NCI-H2171 (cell line): ENCODE measurements around the gene IFT27.

Source experiments
- DNase-seq: peaks from one replicate; lab custom pipeline; 2025; lab: John Stamatoyannopoulos, UW

The IFT27 gene

DNA sequence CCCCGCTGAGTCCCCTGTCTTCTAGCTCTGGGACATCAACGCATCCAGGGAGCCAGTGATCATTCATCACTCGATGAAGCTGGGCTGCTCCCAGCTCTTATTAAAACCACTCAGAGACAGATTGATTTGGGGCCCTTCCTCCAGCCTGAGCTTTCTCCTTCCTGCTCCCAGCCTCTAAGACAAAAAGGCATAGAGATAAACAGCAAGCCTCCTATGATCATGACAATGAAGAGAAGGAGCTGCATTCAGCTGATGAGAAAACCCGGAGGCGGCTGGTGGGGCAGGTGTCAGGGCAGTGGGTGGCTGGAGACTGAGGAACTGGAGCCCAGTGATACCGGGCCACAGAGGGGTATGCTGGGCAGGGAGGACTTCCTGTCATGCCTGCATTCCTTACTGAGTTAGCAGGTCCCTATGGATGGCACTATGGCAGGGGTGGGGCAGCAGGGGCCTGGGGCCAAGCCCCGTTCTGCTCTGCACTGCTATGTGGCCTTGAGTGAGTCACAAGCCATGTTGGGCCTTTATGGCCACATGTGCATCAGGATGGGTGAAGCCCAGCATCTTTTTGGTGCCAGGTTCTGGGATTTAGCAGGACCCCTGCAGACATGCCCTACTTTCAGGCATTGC, 20.7 kb upstream of the IFT27 start:
- DNase-seq, result no peak

DNA sequence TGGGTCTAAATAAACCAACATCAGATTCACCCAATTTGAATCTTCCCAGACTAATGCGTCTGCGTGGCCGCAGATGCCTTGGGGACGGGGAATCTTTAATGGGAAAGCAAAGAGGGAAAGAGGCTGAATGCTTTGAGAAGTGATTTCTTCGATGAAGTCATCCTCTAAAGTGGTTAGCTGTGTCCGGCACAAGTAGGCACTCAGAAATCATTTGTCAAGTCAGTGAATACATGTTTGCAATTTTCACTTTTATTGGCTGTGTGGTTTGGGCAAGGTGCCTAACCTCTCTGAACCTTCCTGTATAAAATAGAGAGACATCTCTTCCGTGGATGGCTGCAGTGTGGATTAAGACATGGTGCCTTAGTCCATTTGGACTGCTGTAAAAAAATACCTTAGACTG, 19.7 kb upstream of the IFT27 start:
- DNase-seq, result no peak

DNA sequence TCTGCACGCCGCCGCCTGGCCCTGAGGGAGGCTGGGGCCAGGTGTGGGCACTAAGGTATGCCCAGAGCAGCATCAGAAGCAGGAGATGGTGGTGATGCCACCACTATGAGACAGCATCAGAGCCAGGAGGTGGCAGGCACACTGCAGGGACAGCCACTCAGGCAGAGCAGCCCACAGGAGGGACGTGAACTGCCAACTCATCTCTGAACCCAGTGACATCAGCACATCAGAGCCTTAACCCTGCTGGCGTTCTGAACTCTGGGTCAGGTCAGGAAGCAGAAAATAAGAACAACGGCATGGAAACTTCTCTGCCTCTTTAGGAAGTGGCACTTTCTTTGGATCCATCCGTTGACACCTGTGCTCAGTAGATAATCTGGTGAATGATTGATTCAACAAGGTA, 14.7 kb upstream of the IFT27 start:
- no peak for DNase-seq

DNA sequence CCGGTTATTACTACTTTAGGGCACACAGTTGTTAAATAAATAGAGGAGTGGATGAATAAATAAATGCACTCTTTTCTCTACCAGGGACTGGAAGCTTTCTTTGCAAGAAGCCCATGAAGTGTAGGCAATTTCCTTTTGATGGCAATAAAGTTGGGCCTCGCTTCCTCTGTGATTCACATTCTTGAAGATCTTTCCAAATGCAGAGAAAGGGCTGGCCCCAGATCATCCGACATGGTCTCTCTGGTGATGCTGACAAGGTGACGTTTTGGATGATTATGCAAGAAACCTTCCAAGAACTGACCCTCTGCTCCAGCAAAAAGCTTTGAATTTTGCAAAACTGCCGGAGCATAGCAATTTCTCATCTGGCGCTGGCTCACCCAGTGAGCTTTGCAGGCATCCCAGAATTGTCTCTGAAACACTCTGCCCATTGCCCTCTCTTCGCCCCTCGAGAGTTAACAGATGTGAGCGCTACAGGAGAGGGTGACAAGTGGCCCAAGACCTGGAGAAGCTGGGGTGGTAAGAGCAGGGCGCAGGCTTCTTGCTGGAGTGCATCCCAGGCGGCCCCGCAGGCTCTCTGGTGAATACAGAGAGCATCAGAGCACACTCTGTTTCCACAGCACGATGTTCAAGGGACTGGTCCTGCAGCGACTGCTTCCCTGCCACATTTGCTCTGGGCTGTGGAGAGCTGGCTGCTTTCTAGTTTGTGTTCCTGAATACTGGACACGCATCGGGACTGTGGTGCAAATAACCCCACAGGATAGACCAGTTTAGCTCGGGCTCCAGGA, 11.5 kb upstream of the IFT27 start:
- DNase-seq, result no peak

DNA sequence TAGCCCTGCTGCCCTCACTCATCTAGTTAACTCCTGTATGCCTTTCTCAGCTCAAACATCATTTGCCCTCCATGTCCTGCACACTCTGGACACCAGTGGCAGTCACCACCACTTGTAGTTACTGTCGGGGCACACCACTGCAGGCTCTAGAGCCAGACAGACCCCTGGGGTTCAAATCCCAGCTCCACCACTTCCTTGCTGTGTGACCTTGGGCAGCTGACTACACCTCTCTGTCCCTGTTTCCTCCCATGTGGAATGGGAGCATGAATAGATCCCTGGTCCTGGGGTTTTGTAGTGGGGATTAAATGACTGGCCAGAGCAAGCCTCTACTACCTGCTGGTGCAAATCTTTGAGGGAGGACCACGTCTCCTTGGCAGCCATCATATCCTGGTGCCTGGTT, 7.8 kb upstream of the IFT27 start:
- DNase-seq, result no peak

DNA sequence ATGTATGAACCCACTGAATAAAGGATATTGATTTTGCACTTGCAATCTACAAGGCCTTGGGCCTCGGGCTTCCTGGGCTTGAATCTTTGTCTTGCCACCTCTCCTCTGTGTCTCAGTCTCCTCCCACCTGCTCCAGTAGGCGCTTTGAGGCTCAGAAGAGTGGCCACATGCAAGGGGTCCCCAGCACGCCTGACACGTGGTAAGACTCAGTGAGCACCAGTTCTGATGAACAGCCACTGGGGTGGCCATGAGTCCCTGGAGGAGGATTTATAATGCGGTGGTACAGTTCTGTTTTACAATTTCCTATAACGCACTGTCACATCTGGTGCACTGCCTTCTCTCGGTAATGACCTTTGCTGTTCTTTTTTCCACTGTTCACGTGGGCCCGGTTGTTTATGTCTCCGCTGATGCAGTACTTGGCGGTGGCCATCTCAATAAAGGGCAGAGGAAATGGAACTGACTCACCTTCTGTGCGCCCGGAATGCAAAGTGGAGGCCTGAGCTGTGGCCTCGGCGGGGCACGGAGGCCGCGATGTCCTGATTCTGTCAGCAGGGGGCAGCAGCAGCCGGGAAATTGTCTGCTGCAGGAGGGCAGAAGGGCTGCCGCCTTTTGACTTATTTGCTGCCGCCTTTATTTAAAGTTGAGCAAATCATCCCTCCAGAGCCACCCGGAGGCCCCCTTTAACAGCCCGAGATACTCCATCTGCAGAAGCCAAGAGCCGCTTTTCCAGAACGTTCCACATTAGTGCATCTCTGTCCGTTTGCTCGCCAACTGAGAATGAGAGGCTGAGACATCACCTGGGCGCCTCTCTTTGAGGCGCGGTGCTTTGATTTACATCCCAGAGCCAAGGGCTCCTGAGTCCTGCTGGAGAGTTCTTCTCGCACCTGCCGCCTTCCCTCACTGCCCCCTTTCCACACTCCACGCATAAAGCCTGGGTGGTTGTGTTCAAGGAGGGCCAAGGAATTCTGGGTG, 6.0 kb upstream of the IFT27 start:
- DNase-seq, result peak; percentile 56

DNA sequence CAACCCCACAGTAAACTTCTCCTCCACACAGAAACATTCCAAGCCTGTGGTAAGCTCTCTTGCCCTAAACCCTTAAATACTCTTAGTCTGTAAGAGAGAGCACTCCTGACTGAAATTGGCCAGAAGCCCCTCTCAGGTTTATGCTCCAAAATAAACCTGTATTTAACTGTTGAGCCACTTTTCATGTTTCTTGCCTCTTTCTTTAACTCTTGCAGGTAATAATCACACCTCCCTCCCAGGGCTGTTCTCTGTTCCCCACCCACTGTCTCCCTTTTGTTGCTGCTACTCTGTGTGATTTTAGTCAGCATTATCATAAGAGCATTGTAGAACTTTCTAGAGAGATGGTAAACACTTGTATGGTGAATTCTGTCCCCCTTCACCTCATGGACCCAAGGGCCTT, 2.1 kb upstream of the IFT27 start:
- DNase-seq, result no peak

DNA sequence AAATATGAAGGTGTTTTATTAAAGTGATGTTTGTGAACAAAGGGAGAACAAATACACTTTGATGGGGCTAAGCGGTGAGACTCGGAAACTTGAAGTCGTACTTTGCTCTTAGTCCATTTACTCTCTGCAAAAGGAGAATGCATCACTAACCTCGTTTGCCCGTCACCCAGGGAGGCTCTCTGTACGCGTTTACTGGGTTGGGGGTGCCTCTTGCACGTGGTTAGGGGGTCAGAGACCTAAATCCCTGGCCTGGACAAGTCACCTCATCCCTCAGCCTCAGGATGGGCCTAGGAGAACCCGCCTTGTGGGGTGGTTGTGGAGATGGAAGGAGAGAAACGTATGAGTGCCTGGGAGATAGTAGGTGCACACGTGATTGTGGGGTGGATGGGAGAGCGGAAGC, 803 bp upstream of the IFT27 start:
- no peak for DNase-seq

DNA sequence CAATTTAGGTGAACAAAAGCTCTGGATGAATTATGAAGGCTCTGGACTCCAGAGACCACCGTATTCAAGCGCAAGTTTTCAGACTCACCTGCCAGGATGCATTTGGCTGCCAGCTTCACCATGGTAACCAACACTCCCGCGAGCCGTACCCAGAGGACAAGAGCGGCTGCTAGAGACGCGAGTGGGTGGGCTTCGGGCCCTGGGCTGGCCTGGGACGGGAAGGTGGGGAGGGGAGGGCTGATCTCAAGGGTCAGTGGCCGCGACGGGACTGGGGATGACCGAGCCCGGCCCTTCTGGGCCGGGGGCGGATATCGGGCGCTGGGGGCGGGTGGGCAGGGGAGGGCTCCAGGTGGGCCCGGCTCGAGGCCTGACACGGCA, 344 bp downstream of the IFT27 start:
- DNase-seq, result peak; percentile 10

DNA sequence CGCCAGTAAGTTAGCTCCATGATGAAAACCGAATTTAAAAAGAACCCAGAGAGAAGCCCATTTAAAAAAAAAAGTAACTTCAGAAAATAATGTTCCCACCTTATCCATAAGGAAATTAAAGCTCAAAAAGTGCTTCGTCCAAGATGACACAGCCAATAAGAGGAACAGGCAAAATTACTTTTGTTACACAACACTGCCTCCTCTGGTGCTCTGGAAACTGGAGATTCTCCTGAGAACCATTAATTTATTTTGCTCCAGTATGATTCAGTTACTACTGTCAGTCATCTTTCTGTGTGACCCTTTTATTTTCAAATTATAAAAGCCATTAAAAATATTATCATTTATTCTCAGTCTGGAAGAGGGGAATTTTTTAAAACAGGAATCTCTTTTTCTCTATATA, 2.0 kb downstream of the IFT27 start:
- no peak for DNase-seq

DNA sequence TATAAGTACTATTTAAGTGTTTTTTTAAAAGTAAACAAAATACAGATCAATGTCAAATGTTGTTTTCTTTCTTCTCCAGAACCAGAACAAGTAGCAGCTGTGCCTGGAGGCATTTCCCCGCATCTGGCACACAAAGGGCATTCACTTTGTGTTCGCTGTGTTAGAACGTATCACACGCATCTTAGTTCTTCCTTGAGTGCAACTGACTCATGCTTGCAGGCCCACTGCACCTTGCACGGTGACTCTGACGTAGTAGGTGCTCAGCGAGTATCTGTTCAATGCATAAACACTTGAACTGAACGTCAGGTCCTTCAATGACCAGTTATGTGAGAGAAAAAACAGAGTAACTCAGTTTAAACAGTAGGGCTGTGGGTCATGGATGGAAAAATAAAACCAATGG, 3.5 kb downstream of the IFT27 start:
- no peak for DNase-seq

DNA sequence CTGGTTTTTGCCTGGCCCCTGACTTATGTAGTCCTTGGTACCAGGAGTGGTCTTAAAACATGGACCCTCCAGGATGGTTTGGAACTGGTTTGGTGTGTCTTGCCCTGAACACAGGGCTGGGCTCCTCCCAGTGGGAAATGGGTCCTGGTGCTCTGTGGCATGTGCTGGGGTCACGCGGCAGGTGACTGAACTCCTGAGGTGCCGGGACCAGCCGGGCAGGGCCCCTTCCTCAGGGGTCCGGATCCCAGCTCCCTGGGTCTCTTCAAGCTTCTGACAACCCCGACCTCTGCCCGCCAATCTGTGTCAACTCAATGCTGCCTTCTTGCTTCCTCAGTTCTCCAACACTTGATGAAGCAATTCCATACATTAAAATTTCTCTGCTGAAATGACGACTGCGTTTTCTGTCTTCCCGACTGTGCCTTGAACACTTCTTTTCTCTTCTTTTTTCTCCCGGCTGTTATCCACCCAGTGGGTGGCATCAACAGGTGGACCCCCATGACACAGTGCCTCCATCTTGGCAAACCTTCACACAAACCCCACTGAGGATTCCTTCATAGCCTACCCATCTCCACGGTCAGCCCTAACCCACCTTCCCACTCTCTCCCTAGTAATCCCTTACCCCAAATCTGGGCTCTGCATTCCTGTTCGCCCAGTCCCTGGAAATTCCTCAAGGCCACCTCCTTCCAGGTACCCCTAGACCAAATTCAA, 4.4 kb downstream of the IFT27 start:
- DNase-seq, result no peak

DNA sequence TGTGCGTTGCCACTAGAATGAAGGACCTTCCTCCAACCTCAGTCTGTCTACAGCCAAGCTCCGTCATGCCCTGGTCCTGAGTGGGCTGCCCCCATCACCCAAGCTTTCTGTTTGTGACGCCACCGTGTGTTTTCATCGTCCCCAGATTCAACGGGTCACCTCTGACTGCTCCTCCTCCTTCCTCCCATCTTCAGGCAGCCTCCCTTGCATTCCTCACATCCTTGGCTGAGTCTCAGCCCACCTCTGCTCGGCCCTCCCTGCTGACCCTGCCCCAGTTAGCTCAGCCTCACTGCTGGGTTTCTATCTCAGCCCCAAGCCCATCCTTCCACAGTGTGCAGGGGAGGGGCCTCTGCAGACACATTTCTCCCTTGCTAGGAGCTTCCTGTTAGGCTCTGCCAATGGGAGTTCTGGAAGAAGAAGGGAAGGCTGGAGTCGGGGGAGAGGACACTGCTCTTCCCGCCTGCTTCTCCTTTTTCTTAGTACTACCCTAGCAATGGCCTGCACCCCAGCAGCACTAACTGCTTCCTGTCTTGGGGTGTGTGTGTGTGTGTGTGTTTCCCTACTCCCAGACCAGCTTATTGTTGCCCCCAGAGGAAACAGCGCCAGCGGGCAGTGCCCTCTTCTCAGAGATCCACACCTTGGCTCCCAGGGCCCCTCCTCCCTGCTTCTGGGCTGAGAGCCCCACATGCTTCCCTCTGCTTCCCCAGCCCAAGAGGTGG, 5.2 kb downstream of the IFT27 start:
- no peak for DNase-seq

DNA sequence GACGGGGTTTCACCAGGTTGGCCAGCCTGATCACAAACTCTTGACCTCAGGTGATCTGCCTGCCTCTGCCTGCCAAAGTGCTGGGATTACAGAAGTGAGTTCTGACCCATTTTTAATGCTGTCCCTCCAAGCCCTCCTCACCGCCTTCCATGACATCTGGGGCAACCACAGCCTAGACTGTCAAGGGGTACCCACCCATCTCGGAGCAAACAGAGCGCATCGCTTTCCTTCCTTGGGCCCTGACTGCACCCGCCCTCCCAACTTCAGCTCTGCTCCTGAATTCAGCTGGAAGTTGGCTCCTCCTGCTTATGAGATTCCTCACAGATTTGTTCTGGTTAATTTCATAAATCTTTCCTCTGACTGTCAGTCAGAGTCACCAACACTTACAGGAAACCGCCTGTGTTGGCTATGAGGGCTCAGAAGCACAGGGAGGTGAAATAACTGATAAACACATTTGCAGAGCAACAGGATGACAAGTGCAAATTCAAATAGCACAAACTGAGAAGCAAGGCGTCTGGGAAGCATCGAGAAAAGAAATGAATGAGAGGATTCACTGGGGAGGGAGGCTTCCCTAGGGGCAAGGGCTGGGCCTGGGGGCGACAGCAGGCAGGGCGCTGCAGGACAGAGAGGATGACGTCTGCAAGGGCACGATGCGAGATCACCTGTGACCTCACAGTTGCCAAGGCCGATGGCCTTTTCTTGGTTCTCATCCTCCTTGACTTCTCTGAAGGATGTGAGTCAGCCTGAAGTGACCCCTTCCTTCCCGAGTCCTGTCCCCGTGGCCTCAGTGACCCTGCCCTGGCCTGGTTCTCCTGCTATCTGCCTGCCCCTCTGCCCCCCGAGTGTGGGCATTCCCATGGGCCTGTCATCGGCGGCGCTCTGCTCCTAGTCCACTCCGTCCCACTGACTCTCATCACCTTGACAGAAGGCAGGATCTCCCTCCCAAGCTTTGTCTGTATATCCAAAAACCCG, 6.1 kb downstream of the IFT27 start:
- DNase-seq, result no peak

DNA sequence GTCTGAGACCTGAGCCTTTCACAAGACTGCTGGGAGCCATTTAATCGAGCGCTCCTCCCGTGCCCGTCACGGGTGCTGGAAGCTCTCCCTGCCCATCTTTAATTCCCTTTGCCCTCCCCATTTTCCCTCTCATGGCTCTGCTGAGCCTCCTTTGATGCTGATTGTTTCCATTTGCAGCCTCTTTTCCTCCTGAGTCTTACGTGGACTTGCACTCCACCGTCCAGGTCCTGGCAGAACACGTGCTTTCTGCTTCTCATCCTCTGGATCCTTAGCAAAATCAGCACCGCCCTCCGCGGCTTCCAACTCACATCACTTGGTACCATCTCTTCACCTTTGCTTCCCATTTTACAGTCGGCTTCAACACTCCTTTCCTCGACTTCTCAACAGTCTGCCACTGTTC, 7.3 kb downstream of the IFT27 start:
- DNase-seq, result no peak

DNA sequence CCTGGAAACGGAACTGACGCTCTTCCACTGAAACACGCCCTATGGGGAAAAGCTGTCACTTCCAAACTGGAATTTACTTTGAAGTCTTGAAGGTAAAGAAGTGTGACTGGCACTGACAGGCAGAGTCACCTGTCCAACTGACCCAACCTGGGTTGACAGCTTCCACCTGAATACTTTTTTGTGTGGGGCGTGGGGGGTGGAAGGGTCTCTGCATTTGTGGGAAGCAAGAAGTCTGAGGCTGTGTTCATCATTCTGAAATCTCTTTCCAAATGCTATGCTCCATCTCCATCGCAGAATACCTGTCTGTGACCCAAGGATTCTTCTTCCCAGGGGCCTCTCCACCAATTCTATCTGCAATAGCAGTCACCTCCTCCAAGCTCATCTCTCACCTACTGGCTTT, 7.8 kb downstream of the IFT27 start:
- no peak for DNase-seq

DNA sequence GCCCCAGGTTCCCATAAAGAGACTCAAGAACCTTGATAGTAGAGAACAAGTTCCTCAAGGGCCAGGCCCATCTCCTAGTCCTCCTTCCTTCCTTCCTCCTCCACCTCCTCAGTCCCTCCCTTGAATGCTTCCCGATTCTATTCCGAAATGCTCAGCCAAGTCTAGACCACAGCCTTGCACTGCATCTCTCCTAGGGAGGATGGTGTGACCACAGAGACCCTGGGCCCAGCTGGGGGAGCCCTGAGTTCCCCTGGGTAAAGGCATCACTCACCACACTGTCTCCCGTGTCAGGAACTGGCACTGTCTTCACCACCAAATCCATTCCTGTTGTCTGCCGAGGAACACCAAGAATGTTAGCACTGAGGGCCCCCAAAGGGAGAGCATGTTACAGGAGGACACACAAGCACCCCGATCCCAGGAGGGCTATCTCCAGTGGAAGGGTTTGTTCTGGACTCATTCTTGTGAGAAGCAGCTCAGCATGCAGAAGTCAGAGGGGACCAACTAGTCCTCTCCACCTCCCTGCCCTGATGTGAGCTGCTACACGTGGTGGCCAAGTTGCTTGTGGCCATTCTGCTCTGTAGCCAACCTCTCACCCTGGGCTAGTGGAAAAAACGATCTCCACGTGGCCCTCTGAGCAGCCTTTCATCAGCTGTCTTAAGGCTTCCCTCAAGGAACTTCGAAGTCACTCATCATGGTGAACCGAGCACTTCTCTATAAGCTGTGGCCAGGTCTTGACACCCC, 8.7 kb downstream of the IFT27 start:
- no peak for DNase-seq

DNA sequence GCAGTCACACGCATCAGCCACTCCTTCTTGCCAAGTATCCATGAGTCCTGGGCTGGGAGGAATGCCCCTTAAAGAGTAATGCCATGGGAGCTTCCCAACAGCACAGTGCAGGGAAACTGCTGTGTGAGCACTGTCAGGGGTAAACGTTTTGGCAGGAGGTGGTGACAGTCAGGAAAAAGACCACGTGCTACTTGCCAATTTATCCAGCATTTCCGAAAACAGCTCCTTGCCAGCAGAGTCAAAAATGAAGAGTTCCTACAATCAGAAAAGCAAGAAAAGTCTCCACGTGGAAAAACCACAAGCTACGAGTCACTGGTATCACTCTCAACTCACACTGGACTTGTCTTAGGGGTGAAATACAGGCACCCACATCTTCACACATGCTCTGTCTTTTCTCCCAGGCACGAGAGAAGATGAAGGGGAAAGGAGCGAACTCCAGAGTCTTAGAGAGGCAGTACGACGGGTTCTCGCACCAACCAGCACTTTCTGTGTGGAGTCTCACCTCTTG, 9.9 kb downstream of the IFT27 start:
- DNase-seq, result no peak
